DND-41 (cell line): Measurements from ENCODE around the gene TNKS2.

Source experiments
- CTCF ChIP-seq: IDR thresholded peaks from 2 replicates; pipeline ENCODE4 v1.5.1; 2012; ENCODE audit warnings: borderline replicate concordance, low read length, moderate library complexity, mild to moderate bottlenecking; ENCODE audit not compliant: poor library complexity, severe bottlenecking; ENCODE audit errors: extremely low read depth
- EZH2 ChIP-seq: IDR thresholded peaks from 3 replicates; pipeline ENCODE4 v1.6.1; 2012; ENCODE audit warnings: borderline replicate concordance, low read depth, mild to moderate bottlenecking, moderate library complexity, low read length, inconsistent platforms; ENCODE audit not compliant: severe bottlenecking

GRCh38 chr10:91797048-91797690 is 1.1 kb upstream of the TNKS2 start:
- TF ChIP-seq CTCF: no peak
- no peak for TF ChIP-seq EZH2
